HG02973 (cell line): ENCODE data around the gene PPAN.

ENCODE experiments used
- ATAC-seq: cut with Tn5 transposase; IDR thresholded peaks from one replicate; pipeline ENCODE4 v1.9.1; 2021; ENCODE audit warnings: moderate library complexity; ENCODE audit not compliant: unreplicated experiment

PPAN gene

DNA sequence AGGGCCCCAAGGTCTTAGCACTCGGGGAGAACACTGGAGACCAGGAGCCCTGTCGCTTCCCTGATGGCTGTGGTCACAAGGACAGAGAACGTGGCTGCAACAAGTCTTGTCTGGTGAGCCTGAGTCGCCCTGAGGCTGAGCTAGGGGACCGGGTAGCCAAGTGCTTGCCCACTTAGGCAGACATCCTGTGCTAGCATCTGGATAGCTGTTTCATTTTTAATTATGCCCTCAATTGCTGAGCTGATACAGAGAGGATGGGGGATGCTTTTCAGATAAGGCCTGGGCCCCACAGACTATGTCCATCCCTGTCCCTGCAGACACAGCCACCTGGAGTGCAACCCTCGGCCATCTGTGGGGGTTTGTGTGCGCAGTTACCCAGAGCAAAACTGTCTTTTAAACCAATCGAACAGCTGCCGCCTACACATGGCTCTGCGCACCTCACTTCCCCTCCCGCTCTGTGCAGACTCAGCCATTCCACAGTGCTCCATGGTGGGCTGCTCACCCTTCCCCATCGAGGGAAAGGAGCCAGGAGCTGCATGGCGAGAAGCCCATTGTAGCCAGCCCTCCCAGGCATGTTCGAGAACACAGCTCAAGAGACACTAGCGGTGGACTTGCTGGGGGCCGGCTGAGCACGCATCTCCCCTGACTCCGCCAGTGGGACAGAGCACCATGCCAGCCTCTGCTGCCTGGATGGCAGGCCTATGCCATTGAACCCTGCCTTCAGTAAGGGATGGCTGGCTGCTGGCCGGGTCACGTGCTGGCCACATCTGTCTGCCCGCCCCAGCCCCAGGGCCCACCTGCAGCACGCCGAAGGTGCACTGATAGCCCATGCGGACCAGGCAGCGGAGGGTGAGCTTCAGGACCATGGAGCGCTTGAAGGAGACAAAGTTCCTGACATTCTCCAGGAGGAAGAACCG is 33.0 kb downstream of the PPAN start:
- ATAC-seq = no peak

DNA sequence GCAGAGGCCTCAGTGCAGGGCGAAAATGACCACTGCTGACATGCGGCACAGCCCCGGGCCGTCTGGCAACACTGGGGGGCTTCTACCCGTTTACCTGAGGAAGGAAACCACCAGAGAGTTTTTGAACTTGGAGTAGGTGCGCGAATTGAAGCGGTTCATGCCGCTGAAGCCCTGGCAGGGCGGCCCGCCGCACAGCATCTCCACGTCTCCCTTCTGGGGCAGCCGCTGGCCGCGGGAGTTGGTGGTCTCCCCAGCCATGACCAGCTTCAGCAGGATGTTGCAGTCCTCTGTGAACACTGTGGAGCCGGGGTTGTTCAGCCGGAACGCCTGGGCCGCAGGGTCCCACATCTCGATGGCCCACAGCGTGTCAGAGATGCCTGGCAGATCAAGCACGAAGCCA is 33.8 kb downstream of the PPAN start:
- ATAC-seq = no peak

DNA sequence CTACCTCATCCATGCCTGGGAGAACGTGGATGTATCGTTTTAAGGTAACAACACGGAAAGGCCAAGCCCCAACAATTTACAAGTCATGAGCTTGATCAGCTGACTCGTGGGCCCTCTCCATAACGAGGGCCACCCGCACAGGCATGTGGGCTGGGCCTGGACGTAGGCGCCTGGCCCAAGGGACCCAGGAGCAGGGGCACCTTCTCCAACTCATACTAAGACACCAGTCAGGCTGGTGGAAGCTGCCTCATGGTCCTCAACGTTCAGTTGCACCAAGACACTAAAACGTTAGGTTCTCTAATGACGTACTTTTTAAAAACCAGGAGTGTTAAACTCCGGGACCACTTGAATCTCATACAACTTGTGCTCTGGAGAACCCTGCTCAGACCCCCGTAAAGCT is 35.3 kb downstream of the PPAN start:
- no peak for ATAC-seq

DNA sequence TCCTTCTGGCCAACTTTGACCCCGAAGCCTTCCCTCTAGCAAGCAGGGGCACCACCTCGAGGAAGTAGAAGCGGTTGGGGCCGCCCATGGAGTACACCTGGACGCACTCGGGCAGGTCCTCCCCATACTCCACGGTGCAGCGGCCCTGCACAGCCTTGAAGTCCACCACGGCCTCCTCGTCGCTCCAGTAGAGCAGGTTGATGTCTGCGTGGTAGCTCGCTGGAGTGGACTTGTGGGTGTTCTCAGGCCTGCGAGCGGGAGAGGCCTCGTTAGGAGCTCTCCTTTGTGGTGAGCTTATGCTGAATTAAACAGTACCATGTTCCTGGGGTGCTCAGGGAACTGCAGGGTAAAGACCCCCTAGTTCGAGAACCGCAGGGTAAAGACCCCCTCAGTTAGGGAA is 35.8 kb downstream of the PPAN start:
- no peak for ATAC-seq

DNA sequence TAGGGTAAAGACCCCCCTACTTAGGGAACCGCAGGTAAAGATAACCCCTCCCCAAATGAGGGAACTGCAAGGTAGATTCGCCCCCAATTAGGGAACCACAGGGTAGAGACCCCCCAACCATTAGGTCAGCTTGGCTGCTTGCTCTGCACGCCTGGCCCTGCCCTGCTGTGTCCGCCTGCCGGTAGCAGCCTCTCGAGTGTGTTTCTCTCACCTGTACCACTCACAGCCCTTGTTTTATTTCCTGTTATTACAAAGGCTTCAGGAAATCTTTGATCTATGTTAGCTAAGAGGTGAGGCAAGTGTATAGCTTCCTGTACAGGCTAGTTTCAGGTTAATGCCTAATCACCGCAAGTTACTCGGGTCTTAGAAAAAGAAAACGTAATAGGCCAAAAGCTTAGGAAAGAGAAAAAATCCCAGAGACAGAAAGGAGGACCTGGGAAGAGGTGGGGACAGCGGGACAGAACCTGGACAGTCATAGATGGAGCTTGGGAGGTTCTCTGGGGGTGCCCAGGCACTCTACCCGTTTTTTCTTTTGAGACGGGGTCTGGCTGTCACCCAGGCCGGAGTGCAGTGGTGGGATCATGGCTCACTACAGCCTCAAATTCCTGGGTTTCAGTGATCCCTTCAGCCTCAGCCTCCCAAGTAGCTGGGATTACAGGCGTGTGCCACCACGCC is 36.7 kb downstream of the PPAN start:
- no peak for ATAC-seq

DNA sequence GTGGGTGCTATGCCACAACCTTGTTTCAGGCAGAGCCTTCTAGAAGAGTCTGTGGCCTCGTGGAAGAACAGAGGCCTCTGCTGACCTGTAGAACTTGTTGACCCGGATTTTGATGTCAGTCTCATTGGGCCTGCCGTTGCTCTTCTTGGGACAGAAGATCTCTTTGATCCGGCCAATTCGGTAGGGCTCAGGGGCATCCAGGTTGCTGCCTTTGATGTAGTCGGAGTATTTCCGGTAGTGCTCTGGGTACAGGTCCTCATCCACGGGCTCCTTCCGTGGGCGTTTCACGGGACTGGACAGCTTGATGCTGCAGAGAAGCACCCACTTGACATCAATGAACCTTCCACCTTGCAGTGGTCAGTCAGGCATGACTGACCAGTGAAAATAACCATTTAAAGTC is 37.5 kb downstream of the PPAN start:
- no peak for ATAC-seq

DNA sequence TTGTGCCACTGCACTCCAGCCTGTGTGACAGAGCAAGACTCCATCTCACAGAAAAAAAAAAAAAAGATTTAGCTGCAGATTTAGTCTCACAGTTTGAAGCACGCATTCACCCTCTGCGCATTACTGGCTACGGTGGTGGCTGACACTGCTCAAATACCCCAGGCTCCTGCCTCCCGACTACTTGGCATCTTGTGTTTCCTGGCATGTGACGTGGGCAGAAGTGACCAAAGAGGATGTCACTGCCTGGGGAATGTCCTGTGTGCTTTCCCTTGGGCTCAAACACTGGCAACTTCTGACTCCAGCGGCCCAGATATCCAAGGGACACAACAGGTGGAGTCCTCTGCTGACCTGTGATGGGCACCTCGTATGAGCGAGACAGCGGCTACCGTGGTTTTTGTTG is 38.2 kb downstream of the PPAN start:
- no peak for ATAC-seq

DNA sequence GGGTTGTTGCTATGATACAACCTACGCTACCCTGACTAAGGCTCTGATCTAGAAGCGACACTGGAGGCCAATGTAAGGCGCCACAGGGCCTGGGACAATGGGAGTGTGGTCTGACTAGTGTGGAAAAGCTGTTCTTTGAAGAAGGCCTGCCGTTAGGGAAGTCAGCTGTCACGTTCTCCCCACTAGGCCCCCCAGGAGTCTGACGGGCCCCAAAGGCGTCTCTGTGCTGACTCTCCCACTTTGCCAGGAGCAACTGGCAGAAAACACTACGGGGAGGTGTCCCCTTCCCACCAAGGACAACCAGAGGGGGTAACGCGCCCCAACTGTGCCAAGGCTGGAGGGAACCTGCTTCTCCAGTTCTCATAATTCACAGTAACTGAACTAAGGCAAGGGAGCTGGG is 38.9 kb downstream of the PPAN start:
- ATAC-seq = no peak

DNA sequence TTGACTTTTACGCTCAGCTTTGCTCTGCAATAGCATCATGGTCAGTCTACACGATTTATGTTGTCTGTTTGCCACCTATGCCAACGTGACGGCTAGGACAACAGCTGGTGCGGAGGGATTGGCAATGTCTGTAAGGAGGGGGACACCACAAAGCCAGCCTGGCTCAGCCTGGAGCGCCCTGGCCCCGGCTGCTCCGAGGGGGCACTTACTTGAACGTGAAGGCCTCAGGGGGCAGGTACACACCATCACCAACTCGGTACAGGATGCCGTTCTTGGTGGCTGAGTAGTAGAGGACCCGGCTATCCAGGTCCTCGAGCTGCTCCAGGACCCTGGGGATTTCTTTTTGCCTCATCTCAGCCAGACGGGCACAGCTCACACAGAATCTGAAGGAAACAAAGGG is 40.0 kb downstream of the PPAN start:
- no peak for ATAC-seq

DNA sequence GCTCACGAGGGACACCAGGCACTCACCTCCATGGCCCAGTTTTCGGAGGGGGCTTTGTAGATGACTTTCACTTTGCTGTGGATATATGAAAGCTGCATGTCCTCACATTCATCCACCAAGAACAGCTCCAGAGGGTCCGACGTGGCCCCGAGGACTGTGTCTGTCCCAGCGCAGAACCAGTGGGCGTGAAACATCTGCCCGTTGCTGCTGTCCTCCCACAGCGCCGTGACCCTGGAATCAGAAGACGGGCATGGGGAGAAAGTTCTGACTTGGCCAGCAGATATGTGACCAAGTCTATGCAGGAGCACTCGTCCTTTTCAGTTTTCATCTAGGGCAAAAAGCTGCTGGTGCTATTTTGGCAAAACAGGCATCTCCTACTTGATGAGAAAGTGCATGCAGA is 43.3 kb downstream of the PPAN start:
- ATAC-seq = no peak

DNA sequence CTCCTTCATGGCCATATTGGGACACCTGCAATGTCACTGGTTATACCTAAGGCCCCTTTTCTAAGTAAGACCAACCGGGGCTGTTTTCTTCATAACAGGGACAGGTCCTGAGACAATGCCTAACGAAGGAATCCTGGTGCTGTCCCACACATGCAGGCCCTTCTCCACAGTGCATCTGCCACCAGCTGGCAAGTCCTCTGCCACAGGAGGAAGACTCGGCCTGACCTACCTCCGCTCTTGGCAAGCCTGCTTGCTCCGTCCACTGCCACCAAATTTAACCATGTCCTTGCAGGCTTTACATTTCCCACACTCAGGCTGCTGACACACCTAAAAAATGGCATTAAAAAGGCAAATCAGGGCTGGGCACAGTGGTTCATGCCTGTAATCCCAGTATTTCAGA is 45.4 kb downstream of the PPAN start:
- no peak for ATAC-seq

DNA sequence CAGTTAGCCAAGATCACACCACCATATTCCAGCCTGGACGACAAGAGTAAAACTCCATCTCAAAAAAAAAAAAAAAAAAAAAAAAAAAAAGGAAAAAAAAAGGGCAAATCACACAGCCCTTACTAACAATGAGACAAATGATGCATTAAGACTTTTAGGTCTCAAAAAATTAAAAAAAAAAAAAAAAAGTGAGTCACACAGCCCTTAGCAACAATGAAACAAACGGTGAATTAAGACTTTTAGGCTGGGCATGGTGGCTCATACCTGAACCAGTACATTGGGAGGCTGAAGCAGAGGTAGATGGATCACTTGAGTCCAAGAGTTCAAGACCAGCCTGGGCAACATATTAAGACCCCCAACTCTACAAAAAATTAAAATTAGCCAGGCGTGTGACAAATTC is 45.9 kb downstream of the PPAN start:
- no peak for ATAC-seq

DNA sequence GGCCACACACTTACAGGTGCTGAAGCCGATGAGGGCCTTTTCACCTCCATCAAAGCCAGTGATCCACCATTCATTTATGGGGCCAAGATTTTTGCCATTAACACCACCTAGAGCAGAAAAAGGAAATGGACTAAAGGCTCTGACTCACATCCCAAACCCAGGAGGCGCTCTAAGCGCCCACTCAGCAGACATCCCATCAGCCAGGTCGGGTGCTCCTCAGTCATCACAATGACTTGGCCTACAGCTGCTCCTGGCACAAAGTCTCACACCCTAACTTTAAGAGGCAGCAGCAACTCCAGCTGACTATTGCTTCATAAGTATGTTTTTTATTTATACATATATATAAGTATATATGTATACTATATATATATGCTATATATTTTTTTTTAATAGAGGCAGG is 49.7 kb downstream of the PPAN start:
- no peak for ATAC-seq

DNA sequence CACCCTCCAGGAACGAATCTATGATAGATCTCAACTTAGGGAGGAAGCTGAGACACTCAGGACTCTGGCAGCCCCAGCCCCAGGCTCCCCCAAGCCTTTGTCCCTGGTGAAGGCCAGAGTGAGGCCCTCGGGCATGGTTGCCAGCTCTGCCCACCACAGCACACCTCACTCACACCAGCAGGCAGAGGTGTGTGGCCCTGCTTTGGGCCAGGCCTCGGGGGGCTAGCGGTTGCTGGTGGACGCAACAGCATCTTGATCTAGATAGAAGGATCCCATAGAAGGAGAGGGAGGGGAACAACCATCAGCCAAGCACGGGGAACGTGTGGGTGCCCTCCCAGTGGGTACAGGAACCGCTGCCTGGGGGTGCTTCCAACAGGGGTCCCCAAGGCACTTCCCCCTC is 51.9 kb downstream of the PPAN start:
- no peak for ATAC-seq

DNA sequence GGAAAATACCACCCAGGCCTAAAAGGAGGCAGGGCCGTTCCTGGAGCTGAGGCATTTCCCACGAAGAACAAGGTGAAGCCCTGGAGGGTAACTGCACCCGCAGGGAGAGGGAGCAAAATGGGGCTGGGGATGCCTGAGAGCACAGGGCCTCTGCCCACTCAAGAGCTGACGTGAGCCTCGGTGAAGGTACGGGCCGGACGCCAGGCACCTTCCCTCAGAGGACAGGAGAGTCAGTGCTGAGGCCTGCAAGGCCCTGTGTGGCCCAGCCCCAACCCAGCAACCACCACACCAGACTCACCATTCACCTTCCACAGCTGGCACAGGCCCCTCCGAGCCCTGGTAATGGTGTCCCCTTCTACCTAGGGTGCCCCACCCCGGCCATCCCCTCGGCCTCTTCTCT is 52.3 kb downstream of the PPAN start:
- no peak for ATAC-seq

DNA sequence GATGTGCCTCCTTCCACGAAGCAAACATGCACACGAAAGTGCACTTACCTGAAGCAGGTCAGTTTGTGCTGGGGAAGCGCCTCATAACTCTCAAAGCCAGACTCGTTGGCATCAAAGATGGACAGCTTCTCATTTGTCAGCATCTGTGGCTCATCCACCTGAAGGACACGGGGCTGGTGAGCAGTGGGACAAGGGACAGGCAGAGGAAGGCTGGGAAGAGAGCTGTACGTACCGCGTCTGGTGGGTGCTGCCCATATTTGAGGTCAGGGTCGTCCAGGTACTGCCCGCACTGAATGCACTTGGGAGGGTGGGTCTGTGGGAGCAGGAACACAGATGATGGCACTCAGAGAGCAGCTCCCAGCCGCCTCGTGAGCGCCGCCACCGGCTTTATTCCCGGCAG is 53.4 kb downstream of the PPAN start:
- no peak for ATAC-seq
